SU-DHL-6 (cell line): ENCODE data around the gene DHFR.

ENCODE experiments used
- H2AFZ ChIP-seq: fragments of 200-600 bp; sonication (generic); 2 replicates; pipeline ENCODE4 v1.6.1; 2014; ENCODE audit warnings: low read depth, mild to moderate bottlenecking, moderate library complexity, mixed read lengths, antibody characterized with exemption, low read length; ENCODE audit not compliant: severe bottlenecking
- H3F3A ChIP-seq: fragments of 200-600 bp; shearing (Covaris generic); 2 replicates; pipeline ENCODE4 v1.6.0; 2016; ENCODE audit warnings: antibody characterized with exemption, mild to moderate bottlenecking; ENCODE audit not compliant: insufficient read depth
- H3K27ac ChIP-seq: fragments of 200-600 bp; sonication (generic); 2 replicates; pipeline ENCODE4 v1.5.1; 2016; ENCODE audit warnings: low read depth, mild to moderate bottlenecking, low read length, moderate library complexity, mixed read lengths
- H3K27me3 ChIP-seq: fragments of 200-600 bp; sonication (generic), shearing (Covaris generic); 2 replicates; pipeline ENCODE4 v1.6.0; 2014; ENCODE audit warnings: mild to moderate bottlenecking, low read length
- H3K36me3 ChIP-seq: fragments of 200-600 bp; sonication (generic); 2 replicates; pipeline ENCODE4 v1.6.1; 2014; ENCODE audit warnings: mild to moderate bottlenecking, low read length, mixed read lengths
- H3K4me2 ChIP-seq: fragments of 300-600, 200-600 bp; shearing (Covaris generic), sonication (generic); 2 replicates; pipeline ENCODE4 v1.6.0; 2014; ENCODE audit warnings: low read length, low read depth, mild to moderate bottlenecking; ENCODE audit not compliant: poor library complexity, severe bottlenecking
- H3K4me3 ChIP-seq: fragments of 200-600 bp; sonication (generic); 2 replicates; pipeline ENCODE4 v1.5.1; 2014; ENCODE audit warnings: antibody characterized with exemption, low read length, mild to moderate bottlenecking, mixed read lengths; ENCODE audit not compliant: insufficient read depth, poor library complexity, severe bottlenecking
- H3K79me2 ChIP-seq: fragments of 200-600 bp; sonication (generic); 2 replicates; pipeline ENCODE4 v1.6.1; 2014; ENCODE audit warnings: mild to moderate bottlenecking, low read length, moderate library complexity; ENCODE audit not compliant: insufficient read depth
- H3K9ac ChIP-seq: fragments of 200-600 bp; sonication (generic); 2 replicates; pipeline ENCODE4 v1.7.0; 2014; ENCODE audit warnings: mild to moderate bottlenecking, low read length
- H3K9me2 ChIP-seq: fragments of 200-600 bp; sonication (generic); replicated peaks from 2 replicates; pipeline ENCODE4 v1.6.1; 2014; ENCODE audit warnings: low read length; ENCODE audit not compliant: insufficient read depth
- H3K9me3 ChIP-seq: fragments of 200-600 bp; sonication (generic); 2 replicates; pipeline ENCODE4 v1.6.1; 2014; ENCODE audit warnings: low read length, mixed read lengths; ENCODE audit not compliant: insufficient read depth
- H4K20me1 ChIP-seq: fragments of 200-600 bp; sonication (generic); 2 replicates; pipeline ENCODE4 v1.6.1; 2014; ENCODE audit warnings: low read depth, mild to moderate bottlenecking, antibody characterized with exemption, low read length, moderate library complexity, mixed read lengths
- CTCF ChIP-seq: fragments of 200-600 bp; sonication (generic); IDR thresholded peaks from one replicate; pipeline ENCODE4 v1.5.1; 2017; ENCODE audit warnings: antibody characterized with exemption, mild to moderate bottlenecking, low read length, moderate library complexity; ENCODE audit not compliant: insufficient read depth, poor library complexity, severe bottlenecking
- EZH2phosphoT487 ChIP-seq: fragments of 200-600 bp; sonication (generic), shearing (Covaris generic); conservative IDR thresholded peaks from 2 replicates; pipeline ENCODE4 v1.6.1; 2018; ENCODE audit warnings: mild to moderate bottlenecking, antibody characterized with exemption, low read length, moderate library complexity, mixed read lengths

Gene DHFR

GRCh38 chr5:80676706-80677105 lies 21.9 kb upstream of the DHFR start:
- Histone ChIP-seq H3K79me2 (no peaks in the 10 kb centered on the region), H3K27me3 (no peaks in the 10 kb centered on the region), H3K9ac (no peak overlapping the region), H3K4me2 (no peak overlapping the region), H3F3A (peaks cover 3% of the 10 kb centered on the region; the same call in 1 of the 2 replicates), H3K9me3 (no peaks in the 10 kb centered on the region), H3K4me3 (no peak overlapping the region), H3K27ac (no peak overlapping the region), H3K9me2 (no peaks in the 10 kb centered on the region), H2AFZ (no peak overlapping the region), H3K36me3 (peaks cover 22% of the 10 kb centered on the region), H4K20me1 (no peaks in the 10 kb centered on the region)
- no peak for TF ChIP-seq CTCF

GRCh38 chr5:80672140-80672736 lies 17.5 kb upstream of the DHFR start:
- Histone ChIP-seq H3K27me3 (no peaks in the 10 kb centered on the region), H2AFZ (no peak overlapping the region), H3K9me2 (no peaks in the 10 kb centered on the region), H4K20me1 (no peaks in the 10 kb centered on the region), H3K27ac (no peak overlapping the region), H3K4me3 (no peak overlapping the region), H3F3A (peaks cover 31% of the 10 kb centered on the region), H3K36me3 (peaks cover 27% of the 10 kb centered on the region), H3K79me2 (peaks cover 13% of the 10 kb centered on the region; the same call in 1 of the 2 replicates), H3K9me3 (no peaks in the 10 kb centered on the region), H3K9ac (no peak overlapping the region), H3K4me2 (no peak overlapping the region)
- TF ChIP-seq CTCF, result peak; percentile 80
- TF ChIP-seq EZH2phosphoT487, result no peak

GRCh38 chr5:80668016-80668969 lies 13.5 kb upstream of the DHFR start:
- Histone ChIP-seq H3K9ac (peak overlapping the region; percentile 63), H3K9me3 (no peaks in the 10 kb centered on the region), H2AFZ (peak overlapping the region; percentile 34), H3K4me3 (peak overlapping the region; percentile 43), H3K36me3 (peaks cover 33% of the 10 kb centered on the region), H3F3A (peaks cover 37% of the 10 kb centered on the region), H4K20me1 (no peaks in the 10 kb centered on the region), H3K27ac (peak overlapping the region; percentile 89), H3K79me2 (peaks cover 26% of the 10 kb centered on the region), H3K4me2 (peak overlapping the region; percentile 73), H3K27me3 (no peaks in the 10 kb centered on the region), H3K9me2 (no peaks in the 10 kb centered on the region)
- no peak for TF ChIP-seq EZH2phosphoT487
- TF ChIP-seq CTCF, result no peak
